Measurements from ENCODE around the gene DCBLD1.
"Not testable (repeated sequence)": the region's sequence is repeated elsewhere in the genome, so short reads cannot be mapped to it uniquely, and the experiment has no call there.

The DCBLD1 gene

GRCh38 chr6:117498159-117498558 lies 15.7 kb downstream of the DCBLD1 start:
- no peak for DNase-seq (ENCODE audit: low read depth in 2 of 2)

DNA sequence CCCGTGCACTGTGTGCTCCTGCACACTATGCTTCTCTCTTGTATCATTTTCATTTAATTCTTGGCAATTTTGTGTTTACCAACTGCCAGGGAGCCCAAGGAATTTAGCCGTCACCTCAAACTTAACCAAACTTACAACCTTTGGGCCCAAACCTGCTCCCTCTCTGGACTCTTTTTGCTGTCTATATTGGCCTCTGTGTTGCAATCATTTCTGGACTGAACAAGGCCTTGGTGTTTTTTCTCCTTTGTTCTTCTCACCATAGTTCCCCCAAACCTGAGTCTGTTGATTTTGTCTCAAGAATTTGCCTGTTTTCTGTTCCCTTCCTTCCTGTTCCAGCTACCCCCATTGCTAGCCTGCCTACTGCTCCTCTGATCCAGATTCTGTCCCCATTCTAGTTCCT lies 19.2 kb downstream of the DCBLD1 start:
- DNase-seq (ENCODE audit: low read depth in 2 of 2) = no peak

DNA sequence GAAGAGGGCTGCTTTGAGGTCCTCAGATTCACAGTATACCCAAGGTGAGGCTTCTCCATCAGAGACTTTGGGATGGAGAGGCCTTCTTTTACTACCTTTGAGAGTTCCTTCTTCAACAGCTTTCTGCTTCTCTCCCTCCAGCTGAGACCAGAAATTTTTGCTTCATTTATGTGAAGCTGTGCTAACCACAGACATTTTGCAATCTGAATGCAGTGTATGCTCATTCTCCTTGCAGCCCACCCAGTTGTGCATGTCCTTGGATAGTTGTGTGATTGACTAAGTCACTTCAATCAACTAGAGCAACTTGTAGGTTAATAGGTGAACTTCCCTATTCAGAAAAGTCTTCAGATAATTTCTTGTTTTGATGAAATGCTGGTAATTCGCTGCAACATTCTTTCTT lies 20.1 kb downstream of the DCBLD1 start:
- no peak for DNase-seq (ENCODE audit: low read depth in 2 of 2)

DNA sequence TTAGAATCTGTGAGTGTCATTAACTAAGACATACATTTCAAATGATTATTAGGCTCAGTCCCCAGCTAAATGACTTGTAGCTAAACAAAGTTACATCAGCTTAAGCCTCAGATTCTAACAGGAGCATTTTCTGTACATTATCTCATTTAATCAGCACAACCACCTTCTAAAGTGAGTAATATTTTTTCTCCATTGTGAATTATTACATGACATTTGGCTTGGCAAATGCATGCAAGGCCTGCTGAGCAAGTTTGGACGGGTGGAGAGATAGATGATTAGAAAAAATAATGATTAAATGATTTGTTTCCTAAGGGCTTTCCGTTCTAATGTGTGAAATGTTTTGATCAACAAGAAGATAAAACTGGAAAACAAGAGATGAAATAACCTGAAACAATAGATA lies 20.7 kb downstream of the DCBLD1 start:
- no peak for DNase-seq (ENCODE audit: low read depth in 2 of 2)

GRCh38 chr6:117504478-117505144 lies 22.1 kb downstream of the DCBLD1 start:
- no peak for DNase-seq (ENCODE audit: low read depth in 2 of 2)

DNA sequence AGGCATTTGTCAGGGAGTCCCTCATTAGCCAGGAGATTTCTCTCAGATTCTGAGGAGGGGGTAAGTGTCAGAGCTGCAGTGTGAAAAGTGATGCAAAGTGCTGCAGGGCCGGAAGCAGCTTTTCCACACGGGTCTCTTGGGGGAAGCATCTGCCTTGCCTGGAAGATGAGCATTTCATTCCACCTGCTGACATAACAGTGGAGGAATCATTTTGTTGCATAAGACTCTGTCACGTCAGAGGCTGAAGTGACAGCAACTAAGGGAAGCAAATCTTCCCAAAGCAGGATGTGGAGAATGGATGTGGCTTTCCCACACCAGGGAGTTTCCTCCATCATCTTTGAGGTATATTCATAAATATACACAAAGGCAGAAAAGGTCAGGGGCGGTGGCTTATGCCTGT lies 22.8 kb downstream of the DCBLD1 start:
- DNase-seq (ENCODE audit: low read depth in 2 of 2) = no peak

DNA sequence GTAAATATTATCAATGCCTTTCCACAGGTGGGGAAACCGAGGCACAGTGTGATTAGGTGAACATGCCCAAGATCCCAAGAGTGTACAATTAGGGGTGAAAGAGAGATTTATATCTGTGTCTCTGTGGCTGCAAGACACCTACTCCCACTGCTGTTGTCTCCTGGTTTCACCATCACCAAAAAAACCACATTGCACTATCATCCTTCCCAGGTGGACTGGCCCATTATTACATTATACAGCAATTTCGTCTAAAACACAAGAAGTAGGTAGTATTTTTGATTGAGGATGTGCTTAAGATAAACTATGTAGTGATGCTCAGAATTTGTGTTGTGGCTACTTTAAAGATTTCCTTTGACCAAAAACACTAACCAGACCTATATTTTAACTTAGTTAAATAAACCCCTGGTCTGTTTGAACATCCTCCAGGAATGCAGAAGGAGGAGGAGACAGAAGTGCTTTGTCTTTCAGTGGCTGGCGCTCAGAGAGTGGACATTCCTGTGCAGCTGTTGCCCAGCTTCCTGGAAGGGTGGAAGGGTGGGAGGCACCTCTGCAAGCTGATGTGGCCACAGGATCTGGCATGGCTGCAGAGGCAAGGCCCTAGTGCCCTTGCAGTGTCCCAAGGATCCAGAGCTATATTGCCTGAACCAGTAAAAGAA lies 23.8 kb downstream of the DCBLD1 start:
- DNase-seq (ENCODE audit: low read depth in 2 of 2) = no peak

DNA sequence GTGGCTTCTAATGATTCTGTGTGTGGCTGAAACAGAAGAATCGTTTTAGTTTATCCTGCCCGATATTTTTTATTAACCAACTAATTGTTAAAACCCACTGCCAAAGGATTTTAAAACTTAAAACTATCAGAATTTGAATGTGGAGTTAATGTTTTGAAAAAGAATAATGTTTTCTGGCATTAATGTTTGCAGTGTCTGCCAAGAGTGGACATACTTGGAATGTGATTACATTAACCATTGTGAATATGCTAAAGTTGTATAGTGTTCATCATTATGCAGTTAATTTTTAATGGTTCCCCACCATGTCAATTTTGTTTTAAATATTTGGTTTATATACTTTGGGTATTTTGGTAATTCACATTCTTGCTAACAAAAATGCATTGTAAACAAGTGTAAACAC lies 24.4 kb downstream of the DCBLD1 start:
- DNase-seq (ENCODE audit: low read depth in 2 of 2) = no peak

- DNase-seq (ENCODE audit: low read depth in 2 of 2) = no peak
Observed at GRCh38 chr6:117508450-117508971, 26.0 kb downstream of the DCBLD1 start.

GRCh38 chr6:117509021-117509420 lies 26.5 kb downstream of the DCBLD1 start:
- DNase-seq (ENCODE audit: low read depth in 2 of 2) = no peak

DNA sequence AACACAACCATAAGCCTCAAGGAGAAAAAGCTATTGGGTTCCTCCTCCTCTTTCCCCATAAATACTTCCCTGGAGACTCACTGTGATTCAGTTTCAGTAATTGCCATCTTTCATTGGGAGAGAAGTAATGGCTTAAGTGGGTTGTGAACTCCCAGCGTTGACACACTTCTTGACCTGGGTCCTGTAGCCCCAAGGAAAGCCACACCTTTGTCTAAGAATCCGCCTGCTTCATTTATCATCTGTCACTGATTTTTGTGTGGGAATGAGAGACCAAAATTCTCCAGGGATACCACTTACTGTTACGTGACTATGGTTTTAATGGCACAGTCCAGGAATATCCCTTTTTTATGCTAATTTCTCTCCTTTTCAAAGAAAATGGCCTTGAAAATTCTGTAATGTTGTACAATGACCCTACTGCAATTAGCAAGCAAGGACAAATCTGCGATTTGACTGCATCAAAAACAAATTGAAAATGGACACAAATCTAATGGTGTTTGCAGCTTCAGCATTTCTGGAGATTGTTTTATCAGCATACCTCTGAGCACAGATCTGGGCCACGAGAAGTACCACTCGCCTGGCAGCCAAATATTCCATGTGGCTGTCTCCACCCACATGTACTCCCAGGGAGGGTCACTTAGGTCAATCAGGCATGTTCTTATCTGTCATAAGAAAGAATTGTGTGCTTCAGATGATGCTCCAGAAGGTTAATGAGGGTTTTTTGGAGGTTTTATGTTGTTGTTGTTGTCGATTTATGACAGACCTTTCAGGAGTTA lies 29.8 kb downstream of the DCBLD1 start:
- no peak for DNase-seq (ENCODE audit: low read depth in 2 of 2)

DNA sequence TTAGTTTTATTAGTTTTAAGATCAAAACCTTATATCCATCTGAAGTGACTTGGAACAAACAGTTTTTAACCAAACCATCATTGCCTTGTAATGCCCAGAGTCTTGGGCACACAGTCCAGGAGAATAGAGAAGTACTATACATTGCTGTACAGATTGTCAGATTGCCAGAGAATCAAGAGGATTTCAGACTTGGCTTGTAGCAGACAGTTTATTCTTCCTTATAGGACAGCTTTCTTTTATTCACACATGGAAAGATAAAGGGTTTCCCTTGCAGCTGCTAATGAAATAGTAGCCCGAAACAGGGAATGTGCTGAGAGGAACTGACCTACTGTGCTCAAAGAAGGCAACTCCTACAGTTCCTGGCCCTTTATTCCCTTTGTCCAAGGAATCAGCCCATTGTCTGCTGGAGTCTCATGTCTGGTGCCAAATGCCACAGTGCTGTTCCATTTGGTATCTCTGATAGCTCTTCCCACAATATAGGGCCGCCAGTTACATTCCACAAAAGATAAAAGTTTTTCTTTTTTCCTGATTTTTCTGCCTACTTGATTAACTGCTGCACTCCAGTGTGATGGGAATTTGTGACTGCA lies 30.6 kb downstream of the DCBLD1 start:
- DNase-seq (ENCODE audit: low read depth in 2 of 2) = no peak

DNA sequence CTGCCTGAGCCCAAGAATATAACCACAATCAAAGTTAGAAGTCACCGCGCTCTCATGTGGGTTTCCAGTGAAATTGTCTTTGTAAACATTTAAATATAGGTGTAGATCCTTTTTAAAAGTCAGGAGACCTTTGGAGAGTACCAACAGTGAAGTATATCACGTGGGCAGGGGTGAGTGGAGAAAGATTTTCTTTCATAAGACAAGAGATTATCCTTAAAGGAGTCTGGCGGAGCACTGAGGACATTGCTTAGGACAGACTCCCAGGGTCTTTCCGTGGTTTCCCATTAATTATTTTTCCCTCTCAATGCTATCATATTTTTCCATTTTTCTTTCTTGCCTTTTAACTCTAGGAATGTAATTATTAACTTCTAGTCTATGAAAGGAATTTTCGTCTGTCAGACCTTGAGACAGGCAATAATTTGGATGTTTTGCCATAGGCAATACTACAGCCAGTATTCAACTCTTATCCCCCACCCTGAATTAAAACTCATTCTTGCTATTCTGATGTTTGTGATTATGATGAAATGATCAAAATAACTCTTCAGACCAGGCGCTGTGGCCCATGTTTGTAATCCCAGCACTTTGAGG lies 31.4 kb downstream of the DCBLD1 start:
- DNase-seq (ENCODE audit: low read depth in 2 of 2) = no peak

DNA sequence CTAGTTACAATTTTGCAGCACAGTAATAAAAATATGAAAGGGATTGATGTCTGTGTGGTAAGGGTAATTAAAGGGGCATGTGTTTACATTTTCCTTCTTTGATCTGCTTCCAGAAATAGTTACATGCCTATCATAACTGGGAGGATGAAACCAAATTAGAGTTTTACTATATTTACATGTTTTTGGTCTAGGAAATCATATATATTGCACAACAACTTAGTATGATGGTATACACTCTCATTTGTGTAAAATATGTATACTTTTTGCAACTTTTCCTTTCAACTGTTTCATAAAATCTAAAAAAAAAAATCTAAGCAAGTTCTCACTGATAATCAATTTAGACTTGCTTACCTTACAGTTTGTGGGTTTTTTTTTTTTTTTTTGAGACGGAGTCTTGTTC lies 32.2 kb downstream of the DCBLD1 start:
- DNase-seq (ENCODE audit: low read depth in 2 of 2) = no peak

GRCh38 chr6:117515326-117515725 lies 32.9 kb downstream of the DCBLD1 start:
- DNase-seq (ENCODE audit: low read depth in 2 of 2) = no peak

DNA sequence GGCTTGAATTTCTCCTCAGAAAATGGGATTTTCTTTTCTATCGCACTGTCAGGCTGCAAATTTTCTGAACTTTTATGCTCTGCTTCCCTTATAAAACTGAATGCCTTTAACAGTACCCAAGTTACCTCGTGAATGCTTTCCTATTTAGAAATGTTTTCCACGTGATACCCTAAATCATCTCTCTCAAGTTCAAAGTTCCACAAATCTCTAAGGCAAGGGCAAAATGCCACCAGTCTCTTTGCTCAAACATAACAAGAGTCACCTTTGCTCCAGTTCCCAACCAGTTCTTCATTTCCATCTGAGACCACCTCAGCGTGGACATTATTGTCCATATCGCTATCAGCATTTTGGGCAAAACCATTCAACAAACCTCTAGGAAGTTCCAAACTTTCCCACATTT lies 35.5 kb downstream of the DCBLD1 start:
- DNase-seq (ENCODE audit: low read depth in 2 of 2) = not testable (repeated sequence)

DNA sequence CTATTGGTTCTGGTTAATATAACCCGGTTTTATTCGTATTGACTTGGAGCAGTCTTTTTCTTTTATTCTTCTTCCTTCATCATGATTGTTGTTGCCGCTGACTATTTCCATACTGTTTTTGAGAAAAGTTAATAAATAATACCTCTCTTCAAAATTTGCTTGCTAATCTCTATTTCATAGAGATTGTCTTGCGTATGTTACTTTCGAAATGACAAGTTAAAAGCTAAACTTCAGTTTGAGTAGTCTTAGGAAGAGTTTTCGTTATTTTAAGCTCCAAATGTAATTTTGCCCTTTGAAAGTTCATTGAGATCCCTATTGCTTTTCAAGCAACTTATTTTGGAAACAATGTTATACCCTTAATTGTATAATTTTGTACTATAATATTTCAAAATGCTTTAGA lies 36.4 kb downstream of the DCBLD1 start:
- DNase-seq (ENCODE audit: low read depth in 2 of 2) = no peak

DNA sequence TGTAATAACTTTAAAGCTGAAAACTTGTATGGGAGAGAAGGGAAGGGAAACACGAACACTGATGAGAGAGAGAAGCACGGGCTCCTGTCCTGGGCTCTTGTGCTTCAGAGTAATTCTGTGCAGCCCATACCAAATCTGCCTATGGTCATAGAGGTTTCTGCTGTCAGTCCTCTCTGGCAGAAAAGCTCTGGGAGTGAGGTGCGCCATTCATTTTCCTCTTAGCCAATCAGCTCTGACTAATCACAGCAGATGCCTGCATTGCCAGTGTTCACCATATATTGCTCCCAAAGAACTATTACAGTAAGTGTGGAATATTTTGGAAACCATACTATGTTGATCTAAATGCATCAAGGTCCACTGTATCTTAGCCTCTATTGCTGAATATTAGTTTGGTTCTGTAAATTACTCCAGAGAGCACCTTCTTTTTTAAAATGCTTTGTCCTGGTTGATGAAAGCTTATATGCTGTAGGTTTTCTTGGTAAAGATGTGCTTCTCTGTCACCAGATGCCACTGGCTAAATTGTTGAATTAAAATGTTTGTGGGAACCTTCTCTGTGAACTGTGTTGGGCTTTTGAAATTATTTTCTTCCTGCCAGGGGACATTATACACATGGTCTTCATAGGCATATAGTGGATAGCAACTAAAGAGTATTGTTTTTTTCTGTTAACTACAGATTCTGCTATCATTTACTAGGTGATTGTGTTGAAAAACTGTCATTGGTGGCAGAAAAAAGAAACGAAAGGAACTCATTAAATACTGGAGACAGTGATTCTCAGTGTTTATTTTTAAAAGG lies 38.3 kb downstream of the DCBLD1 start:
- DNase-seq (ENCODE audit: low read depth in 2 of 2) = no peak

DNA sequence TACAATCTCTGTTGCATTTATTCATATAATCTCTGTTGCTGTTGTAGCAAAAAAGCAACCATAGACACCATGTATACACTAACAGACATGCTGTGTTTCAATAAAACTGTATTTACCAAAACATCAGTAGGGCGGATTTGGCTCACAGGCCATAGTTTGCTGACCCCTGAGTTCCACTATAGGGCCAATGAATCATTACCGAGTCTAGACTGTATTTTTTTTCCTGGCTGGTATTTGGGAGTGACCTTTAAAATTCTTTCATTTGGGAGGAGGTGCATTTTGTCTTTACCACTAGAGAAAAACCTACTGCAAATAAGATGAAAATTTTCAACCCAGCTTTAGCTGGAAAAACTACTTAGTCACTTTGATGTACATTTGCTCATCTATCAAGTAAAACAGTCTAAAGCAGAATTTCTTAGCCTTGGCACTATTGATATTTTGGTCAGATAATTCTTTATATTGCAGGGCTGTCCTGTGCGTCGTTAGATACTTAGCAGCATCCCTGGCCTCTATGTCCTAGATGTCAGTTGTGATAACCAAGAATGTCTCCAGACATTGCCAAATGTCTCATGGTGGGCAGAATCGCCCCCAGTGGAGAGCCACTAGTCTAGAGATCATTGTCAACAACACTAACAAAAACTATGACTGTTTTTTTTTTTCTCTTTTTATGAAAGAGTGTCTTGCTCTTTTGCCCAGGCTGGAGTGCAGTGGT lies 39.5 kb downstream of the DCBLD1 start:
- no peak for DNase-seq (ENCODE audit: low read depth in 2 of 2)

GRCh38 chr6:117525607-117526006 lies 43.1 kb downstream of the DCBLD1 start:
- no peak for DNase-seq (ENCODE audit: low read depth in 2 of 2)

Data from stimulated activated CD4-positive, alpha-beta T cell treated with anti-CD3 and anti-CD28 coated beads, Interleukin-4, amount 100 ng/mL, for 48 hours (primary cell).